ENCODE data around the gene C22orf15.

Gene C22orf15

GRCh38 chr22:23781511-23782183 is 18.9 kb downstream of the C22orf15 start:
- peak overlapping the region in 1 of 3 experiments; percentile 51 for H3K27ac Mint-ChIP-seq

GRCh38 chr22:23782252-23782651 is 19.5 kb downstream of the C22orf15 start:
- H3K27ac Mint-ChIP-seq = no peak overlapping the region
- no peak for TF ChIP-seq CTCF (IDR thresholded peaks at IDR 0.05; ENCODE audit: unreplicated experiment in 3 of 3)
- H3K4me3 Mint-ChIP-seq = no peak overlapping the region
- peaks cover 20% of the 10 kb centered on the region for H3K4me1 Mint-ChIP-seq
- no peaks in the 10 kb centered on the region for H3K27me3 Mint-ChIP-seq (ENCODE audit: low read depth)
- no peaks in the 10 kb centered on the region for H3K9me3 Mint-ChIP-seq
- peaks cover 3% of the 10 kb centered on the region for H3K36me3 Mint-ChIP-seq (ENCODE audit: low read depth)

More at GRCh38 chr22:23781511-23782183, 18.9 kb downstream of the C22orf15 start:
- Mint-ChIP-seq H3K27me3 (ENCODE audit: low read depth) (no peaks in the 10 kb centered on the region), H3K36me3 (ENCODE audit: low read depth) (peaks cover 3% of the 10 kb centered on the region), H3K4me1 (peaks cover 18% of the 10 kb centered on the region), H3K9me3 (no peaks in the 10 kb centered on the region), H3K4me3 (peak overlapping the region in 1 of 3 experiments; percentile 28)
- TF ChIP-seq CTCF (IDR thresholded peaks at IDR 0.05; ENCODE audit: unreplicated experiment in 3 of 3) = no peak

GRCh38 chr22:23782703-23783102 is 19.9 kb downstream of the C22orf15 start:
- H3K4me1 Mint-ChIP-seq = peaks cover 24% of the 10 kb centered on the region
- no peaks in the 10 kb centered on the region for H3K9me3 Mint-ChIP-seq
- H3K4me3 Mint-ChIP-seq = no peak overlapping the region
- no peak overlapping the region for H3K27ac Mint-ChIP-seq
- H3K36me3 Mint-ChIP-seq (ENCODE audit: low read depth) = peaks cover 3% of the 10 kb centered on the region
- no peak for TF ChIP-seq CTCF (IDR thresholded peaks at IDR 0.05; ENCODE audit: unreplicated experiment in 3 of 3)
- no peaks in the 10 kb centered on the region for H3K27me3 Mint-ChIP-seq (ENCODE audit: low read depth)

- TF ChIP-seq CTCF (IDR thresholded peaks at IDR 0.05; ENCODE audit: unreplicated experiment in 3 of 3) = no peak
- Mint-ChIP-seq H3K27me3 (ENCODE audit: low read depth) (no peaks in the 10 kb centered on the region), H3K4me3 (no peak overlapping the region), H3K27ac (peak overlapping the region; percentile 76 to 91 (median 89)), H3K9me3 (no peaks in the 10 kb centered on the region), H3K36me3 (ENCODE audit: low read depth) (peaks cover 3% of the 10 kb centered on the region), H3K4me1 (peaks cover 29% of the 10 kb centered on the region)
These were observed 20.7 kb downstream of the C22orf15 start for GRCh38 chr22:23783265-23784150.

- H3K4me3 Mint-ChIP-seq = peak overlapping the region in 2 of 3 experiments; percentile 16 to 57
- TF ChIP-seq CTCF (IDR thresholded peaks at IDR 0.05; ENCODE audit: unreplicated experiment in 3 of 3) = no peak
- no peaks in the 10 kb centered on the region for H3K27me3 Mint-ChIP-seq (ENCODE audit: low read depth)
These were observed 21.5 kb downstream of the C22orf15 start for GRCh38 chr22:23784215-23784732.

More at GRCh38 chr22:23784215-23784732, 21.5 kb downstream of the C22orf15 start:
- Mint-ChIP-seq H3K9me3 (no peaks in the 10 kb centered on the region), H3K36me3 (ENCODE audit: low read depth) (peaks cover 3% of the 10 kb centered on the region), H3K27ac (peak overlapping the region; percentile 76 to 91 (median 89)), H3K4me1 (peaks cover 32% of the 10 kb centered on the region)
